ENCODE measurements around the gene LSAMP.
"Not testable (repeated sequence)": the region's sequence is repeated elsewhere in the genome, so short reads cannot be mapped to it uniquely, and the experiment has no call there.

LSAMP gene

GRCh38 chr3:116240261-116240660 is 205.0 kb downstream of the LSAMP start:
- DNase-seq (ENCODE audit: low read depth) = no peak

GRCh38 chr3:116238846-116239565 is 206.3 kb downstream of the LSAMP start:
- no peak for DNase-seq (ENCODE audit: low read depth)

- no peak for DNase-seq (ENCODE audit: low read depth)
These were observed 211.5 kb downstream of the LSAMP start for GRCh38 chr3:116233711-116234357.

GRCh38 chr3:116230431-116231020 is 214.8 kb downstream of the LSAMP start:
- DNase-seq (ENCODE audit: low read depth) = no peak

GRCh38 chr3:116226266-116226665 is 219.0 kb downstream of the LSAMP start:
- no peak for DNase-seq (ENCODE audit: low read depth)

GRCh38 chr3:116216761-116217160 is 228.5 kb downstream of the LSAMP start:
- no peak for DNase-seq (ENCODE audit: low read depth)

GRCh38 chr3:116211901-116212300 is 233.4 kb downstream of the LSAMP start:
- DNase-seq (ENCODE audit: low read depth) = no peak

GRCh38 chr3:116208830-116209229 is 236.5 kb downstream of the LSAMP start:
- DNase-seq (ENCODE audit: low read depth) = not testable (repeated sequence)

- DNase-seq (ENCODE audit: low read depth) = no peak
These were observed 244.2 kb downstream of the LSAMP start for GRCh38 chr3:116200956-116201690.

GRCh38 chr3:116199063-116199462 is 246.2 kb downstream of the LSAMP start:
- DNase-seq (ENCODE audit: low read depth) = no peak

GRCh38 chr3:116198087-116198486 is 247.2 kb downstream of the LSAMP start:
- no peak for DNase-seq (ENCODE audit: low read depth)

- no peak for DNase-seq (ENCODE audit: low read depth)
These were observed 252.8 kb downstream of the LSAMP start for GRCh38 chr3:116192464-116192863.

GRCh38 chr3:116191409-116191808 is 253.9 kb downstream of the LSAMP start:
- no peak for DNase-seq (ENCODE audit: low read depth)

GRCh38 chr3:116190095-116190494 is 255.2 kb downstream of the LSAMP start:
- DNase-seq (ENCODE audit: low read depth) = no peak

GRCh38 chr3:116188231-116188785 is 257.0 kb downstream of the LSAMP start:
- DNase-seq (ENCODE audit: low read depth) = no peak

- DNase-seq (ENCODE audit: low read depth) = no peak
These were observed 259.2 kb downstream of the LSAMP start for GRCh38 chr3:116186049-116186448.

- no peak for DNase-seq (ENCODE audit: low read depth)
These were observed 264.1 kb downstream of the LSAMP start for GRCh38 chr3:116181159-116181558.

- no peak for DNase-seq (ENCODE audit: low read depth)
These were observed 266.2 kb downstream of the LSAMP start for GRCh38 chr3:116179091-116179490.

GRCh38 chr3:116176974-116177555 is 268.2 kb downstream of the LSAMP start:
- no peak for DNase-seq (ENCODE audit: low read depth)

- no peak for DNase-seq (ENCODE audit: low read depth)
These were observed 279.2 kb downstream of the LSAMP start for GRCh38 chr3:116166121-116166520.

- no peak for DNase-seq (ENCODE audit: low read depth)
These were observed 279.6 kb downstream of the LSAMP start for GRCh38 chr3:116165641-116166040.

GRCh38 chr3:116165135-116165534 is 280.2 kb downstream of the LSAMP start:
- DNase-seq (ENCODE audit: low read depth) = no peak
